Amniotic epithelial cell (primary cell): ENCODE results near the gene SAP30.

Experiments used
- DNase-seq: peaks from one replicate; pipeline ENCODE4 v3.0.0-alpha.2; 2010; ENCODE audit warnings: low read depth

SAP30 gene

DNA sequence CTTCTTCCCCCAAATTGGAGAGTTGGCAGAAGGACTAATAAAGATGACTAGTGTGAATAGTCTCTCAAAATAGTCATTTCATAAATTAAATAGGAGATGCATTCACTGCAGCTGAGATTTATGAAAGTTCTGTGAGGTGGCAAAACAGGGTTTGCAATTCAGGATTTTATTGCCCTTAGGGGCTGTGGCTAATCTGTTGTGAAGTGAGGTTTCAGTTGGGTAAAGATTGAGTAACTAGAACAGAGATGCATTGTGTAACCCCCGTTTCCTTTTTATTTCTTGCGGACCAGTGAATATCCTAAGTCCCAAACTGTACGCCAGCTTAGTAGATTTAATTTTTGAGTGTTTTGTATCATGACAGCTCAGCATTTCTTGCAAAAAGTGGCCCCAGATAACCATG lies 44.3 kb downstream of the SAP30 start:
- DNase-seq, result peak; percentile 72

DNA sequence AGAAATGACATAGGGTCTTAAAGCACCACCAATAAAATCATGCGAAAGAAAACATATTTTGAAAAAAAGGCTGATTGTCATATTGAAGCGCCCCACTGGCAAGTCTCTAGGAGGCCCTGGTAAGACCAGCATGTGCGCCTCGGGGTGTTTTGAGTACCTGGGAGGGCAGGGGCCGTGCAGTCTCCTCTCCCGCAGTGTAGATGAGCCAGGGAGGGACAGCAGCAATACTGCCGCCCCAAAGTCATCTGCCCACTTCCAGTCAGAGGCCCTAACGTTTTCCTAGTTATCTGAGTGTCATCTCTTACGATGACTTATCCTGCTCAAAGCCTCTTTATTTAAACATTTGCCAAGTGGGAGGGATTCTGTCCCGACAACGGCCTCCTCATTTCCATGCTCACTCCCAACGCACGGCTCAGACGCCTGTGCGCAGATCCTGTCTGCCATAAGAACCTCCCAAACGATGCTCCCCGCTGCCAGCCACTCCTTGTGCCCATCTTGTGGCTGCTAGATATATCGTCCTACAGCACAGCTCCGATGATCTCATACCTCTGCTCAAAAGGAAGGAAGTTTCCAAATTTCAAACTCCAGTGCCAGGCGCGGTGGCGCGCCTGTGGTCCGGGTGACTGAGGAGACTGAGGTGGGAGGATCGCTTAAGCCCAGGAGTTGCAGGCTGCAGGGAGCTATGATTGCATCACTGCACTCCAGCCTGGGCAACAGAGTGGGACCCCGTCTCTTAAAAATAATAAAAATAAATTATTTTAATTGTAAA lies 45.3 kb downstream of the SAP30 start:
- peak; percentile 32 for DNase-seq

DNA sequence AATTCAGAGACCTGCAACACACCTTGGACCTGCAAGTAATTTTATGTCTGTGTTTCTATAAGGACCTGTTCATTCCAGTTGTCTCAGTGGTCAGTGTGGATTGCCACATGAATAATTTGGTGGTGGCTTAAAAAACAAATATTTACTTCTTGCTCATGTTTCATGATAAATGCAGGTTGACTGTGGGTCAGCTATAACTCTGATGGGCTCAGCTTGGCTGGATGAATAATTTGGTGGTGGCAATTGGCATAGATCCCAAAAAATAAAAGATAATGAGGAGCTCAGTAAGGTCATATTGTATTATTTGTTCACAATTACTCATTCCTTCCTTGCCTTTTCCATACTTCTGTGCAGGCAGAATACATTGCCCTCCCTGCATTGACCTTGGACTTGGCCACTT lies 47.1 kb downstream of the SAP30 start:
- DNase-seq, result peak; percentile 24

DNA sequence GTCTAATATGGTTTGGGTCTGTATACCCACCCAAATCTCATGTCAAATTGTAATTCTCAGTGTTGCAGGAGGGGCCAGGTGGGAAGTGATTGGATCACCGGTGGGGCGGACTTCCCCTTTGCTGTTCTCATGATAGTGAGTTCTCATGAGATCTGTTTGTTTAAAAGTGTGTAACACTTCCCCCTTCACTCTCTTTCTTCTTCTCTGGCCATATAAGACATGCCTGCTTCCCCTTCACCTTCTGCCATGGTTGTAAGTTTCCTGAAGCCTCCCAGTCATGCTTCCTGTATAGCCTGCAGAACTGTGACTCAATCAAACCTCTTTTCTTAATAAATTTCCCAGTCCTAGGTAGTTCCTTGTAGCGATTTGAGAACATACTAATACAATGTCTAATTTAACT lies 47.9 kb downstream of the SAP30 start:
- no peak for DNase-seq

DNA sequence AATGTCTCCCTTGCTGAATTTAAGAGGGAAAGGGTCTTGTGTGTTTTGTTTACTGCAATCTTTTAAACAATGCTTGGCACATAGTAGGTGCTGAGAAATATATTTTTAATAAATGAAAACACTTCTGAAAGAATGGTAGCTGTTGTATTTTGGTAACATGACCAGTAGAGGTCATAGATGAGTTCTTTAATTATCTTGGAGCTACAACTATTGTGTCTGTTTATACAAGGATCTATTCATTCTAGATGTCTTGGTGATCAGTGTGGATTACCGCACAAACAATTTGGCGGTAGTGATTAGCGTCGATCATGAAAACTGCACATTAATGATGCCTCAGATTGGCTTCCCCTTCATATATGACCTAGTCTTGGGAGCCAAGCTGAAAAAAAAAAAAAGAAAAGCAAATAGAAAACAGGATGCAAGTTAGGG lies 49.6 kb downstream of the SAP30 start:
- DNase-seq, result no peak

DNA sequence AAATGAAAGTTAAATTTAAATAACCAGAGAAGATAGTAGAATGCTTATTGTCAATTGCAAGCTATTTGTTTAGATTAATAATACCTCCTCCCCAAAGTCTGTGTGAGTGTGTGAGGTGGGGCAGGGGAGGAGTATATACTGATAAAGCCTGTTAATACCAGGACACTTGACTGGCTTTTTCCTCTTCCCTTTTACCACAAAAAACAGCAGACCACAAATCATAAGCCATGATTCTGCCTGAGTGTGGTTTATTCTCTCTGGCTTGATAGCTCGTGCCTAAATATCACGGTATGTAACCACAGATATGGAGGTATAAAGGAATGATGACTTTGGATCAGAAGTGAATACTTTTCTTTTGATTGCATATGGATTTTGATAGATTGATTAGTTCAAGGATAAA lies 50.0 kb downstream of the SAP30 start:
- peak; percentile 86 for DNase-seq

DNA sequence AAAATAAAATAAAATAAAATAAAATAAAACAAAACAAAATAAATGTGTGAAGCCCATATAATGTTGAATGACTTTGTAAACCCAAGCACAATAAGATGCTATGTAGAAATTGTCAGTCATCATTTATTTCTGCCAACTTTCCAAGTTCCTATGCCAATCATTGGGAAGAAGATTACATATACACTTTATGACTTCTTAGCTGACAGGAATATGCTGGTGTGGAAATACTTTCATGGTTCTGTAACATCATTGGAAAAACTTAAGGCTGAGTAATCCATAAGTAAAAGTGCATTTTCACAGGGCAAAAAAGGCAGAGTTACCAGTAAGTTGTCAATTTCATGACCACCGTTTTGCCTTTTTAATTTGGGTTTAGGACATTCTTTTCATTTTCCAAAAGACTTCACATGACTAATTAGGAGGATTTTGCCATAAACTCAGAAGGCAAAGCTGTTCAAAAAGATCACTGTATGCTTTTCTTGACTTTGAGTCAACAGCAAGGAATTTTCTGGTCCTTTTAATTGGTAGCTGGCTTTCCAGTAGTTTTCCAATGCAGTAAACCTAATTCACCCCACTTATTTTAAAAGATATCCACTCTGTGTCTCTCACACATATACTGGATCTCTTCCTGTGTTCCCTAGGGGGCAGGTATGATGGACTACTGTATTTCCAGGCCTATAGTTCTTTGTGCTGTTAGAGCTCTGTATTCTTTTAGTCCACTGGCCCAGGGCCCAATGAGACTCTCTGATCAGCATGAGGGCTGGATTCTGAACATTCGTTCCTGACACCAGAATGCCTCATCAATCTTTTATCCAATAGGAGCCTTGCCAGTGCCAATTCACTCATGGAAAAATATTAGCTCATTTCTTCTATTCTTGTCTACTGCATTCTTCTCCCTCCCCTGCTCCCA lies 54.4 kb downstream of the SAP30 start:
- DNase-seq, result peak; percentile 54

DNA sequence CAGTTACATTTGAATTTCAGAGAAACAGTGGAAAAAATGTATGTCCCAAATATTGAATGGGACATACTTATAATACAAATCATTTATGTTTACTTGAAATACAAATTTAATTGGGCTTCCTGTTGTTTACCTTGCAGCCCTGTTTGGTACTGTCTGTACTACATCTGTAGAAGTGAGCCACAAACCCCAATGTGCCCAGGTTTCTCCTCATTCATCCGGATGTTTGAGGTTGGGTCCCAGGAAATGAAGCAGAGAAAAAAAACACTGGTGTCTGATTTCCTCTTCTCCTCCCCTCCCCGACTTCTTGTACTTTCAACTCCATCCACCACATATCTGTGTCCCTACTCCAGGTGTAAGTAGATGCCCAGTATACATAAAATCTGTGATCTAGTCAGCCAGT lies 55.3 kb downstream of the SAP30 start:
- no peak for DNase-seq
